ENCODE results near the gene ELMOD3.
"Not testable (repeated sequence)": the region's sequence is repeated elsewhere in the genome, so short reads cannot be mapped to it uniquely, and the experiment has no call there.

Gene ELMOD3

DNA sequence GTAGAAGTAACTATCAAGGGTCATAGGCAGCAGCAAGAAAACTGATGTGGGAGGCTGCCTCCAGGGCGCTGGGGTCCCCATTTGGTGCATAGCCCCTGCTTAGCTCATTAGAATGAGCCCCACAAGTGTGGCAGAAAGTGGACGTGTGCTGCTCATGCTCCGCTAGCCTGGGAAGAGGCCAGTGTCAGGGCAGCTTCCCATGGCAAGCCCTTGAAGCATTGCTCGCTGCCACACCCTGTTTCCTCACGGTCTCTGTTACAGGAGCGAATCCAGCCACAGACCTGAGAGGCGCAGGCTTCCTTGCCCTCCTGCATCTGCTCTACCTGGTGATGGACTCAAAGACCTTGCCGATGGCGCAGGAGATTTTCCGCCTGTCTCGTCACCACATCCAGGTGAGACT lies 22.5 kb downstream of the ELMOD3 start:
- Histone ChIP-seq H3K9ac (ENCODE audit: low read length) (no peak overlapping the region), H3K79me2 (ENCODE audit: low read length) (no peaks in the 10 kb centered on the region), H2AFZ (ENCODE audit: low read depth, low read length) (no peak overlapping the region), H3K9me3 (ENCODE audit: insufficient read depth, low read length) (0 out of 2 replicates have a peak, but pooled peaks cover 3% of the 10 kb centered on the region), H3K4me3 (ENCODE audit: low read length) (no peak overlapping the region), H3K36me3 (replicated peaks; ENCODE audit: low read depth, low read length) (peaks cover 14% of the 10 kb centered on the region), H3K27ac (ENCODE audit: low read length) (no peak overlapping the region), H4K20me1 (ENCODE audit: insufficient read depth, low read length) (no peaks in the 10 kb centered on the region), H3K27me3 (ENCODE audit: low read depth, low read length) (no peaks in the 10 kb centered on the region), H3K4me1 (ENCODE audit: low read length) (no peaks in the 10 kb centered on the region), H3K4me2 (ENCODE audit: low read length) (no peak overlapping the region)
- TF ChIP-seq, protein P1, sequence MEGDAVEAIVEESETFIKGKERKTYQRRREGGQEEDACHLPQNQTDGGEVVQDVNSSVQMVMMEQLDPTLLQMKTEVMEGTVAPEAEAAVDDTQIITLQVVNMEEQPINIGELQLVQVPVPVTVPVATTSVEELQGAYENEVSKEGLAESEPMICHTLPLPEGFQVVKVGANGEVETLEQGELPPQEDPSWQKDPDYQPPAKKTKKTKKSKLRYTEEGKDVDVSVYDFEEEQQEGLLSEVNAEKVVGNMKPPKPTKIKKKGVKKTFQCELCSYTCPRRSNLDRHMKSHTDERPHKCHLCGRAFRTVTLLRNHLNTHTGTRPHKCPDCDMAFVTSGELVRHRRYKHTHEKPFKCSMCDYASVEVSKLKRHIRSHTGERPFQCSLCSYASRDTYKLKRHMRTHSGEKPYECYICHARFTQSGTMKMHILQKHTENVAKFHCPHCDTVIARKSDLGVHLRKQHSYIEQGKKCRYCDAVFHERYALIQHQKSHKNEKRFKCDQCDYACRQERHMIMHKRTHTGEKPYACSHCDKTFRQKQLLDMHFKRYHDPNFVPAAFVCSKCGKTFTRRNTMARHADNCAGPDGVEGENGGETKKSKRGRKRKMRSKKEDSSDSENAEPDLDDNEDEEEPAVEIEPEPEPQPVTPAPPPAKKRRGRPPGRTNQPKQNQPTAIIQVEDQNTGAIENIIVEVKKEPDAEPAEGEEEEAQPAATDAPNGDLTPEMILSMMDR (IDR thresholded peaks at IDR 0.05; ENCODE audit: low read depth, low read length), result no peak
- no peak for TF ChIP-seq EZH2phosphoT487 (IDR thresholded peaks at IDR 0.05; ENCODE audit: low read depth)

DNA sequence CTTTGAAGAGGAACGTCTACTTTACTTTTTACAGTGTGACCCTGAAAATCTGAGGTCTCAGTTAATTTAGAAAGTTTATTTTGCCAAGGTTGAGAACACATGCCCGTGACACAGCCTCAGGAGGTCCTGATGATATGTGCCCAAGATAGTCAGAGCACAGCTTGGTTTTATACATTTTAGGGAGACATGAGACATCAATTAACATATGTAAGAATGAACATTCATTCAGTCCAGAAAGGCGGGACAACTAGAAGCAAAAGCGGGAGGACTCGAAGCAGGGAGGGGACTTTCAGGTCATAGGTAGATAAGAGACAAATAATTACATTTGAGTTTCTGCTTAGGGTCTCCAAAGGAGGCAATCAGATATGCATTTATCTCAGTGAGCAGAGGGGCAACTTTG lies 23.7 kb downstream of the ELMOD3 start:
- no peaks in the 10 kb centered on the region for H3K27me3 ChIP-seq (ENCODE audit: low read depth, low read length)
- no peaks in the 10 kb centered on the region for H3K79me2 ChIP-seq (ENCODE audit: low read length)
- H3K4me2 ChIP-seq (ENCODE audit: low read length), result no peak overlapping the region
- H3K27ac ChIP-seq (ENCODE audit: low read length), result no peak overlapping the region
- no peak overlapping the region for H3K9ac ChIP-seq (ENCODE audit: low read length)
- TF ChIP-seq, protein P1 (IDR thresholded peaks at IDR 0.05; ENCODE audit: low read depth, low read length), result no peak
- no peak for TF ChIP-seq EZH2phosphoT487 (IDR thresholded peaks at IDR 0.05; ENCODE audit: low read depth)
- no peaks in the 10 kb centered on the region for H4K20me1 ChIP-seq (ENCODE audit: insufficient read depth, low read length)
- H2AFZ ChIP-seq (ENCODE audit: low read depth, low read length), result no peak overlapping the region
- 0 out of 2 replicates have a peak, but pooled peaks cover 3% of the 10 kb centered on the region for H3K9me3 ChIP-seq (ENCODE audit: insufficient read depth, low read length)
- peaks cover 14% of the 10 kb centered on the region for H3K36me3 ChIP-seq (replicated peaks; ENCODE audit: low read depth, low read length)
- H3K4me1 ChIP-seq (ENCODE audit: low read length), result no peaks in the 10 kb centered on the region
- no peak overlapping the region for H3K4me3 ChIP-seq (ENCODE audit: low read length)

DNA sequence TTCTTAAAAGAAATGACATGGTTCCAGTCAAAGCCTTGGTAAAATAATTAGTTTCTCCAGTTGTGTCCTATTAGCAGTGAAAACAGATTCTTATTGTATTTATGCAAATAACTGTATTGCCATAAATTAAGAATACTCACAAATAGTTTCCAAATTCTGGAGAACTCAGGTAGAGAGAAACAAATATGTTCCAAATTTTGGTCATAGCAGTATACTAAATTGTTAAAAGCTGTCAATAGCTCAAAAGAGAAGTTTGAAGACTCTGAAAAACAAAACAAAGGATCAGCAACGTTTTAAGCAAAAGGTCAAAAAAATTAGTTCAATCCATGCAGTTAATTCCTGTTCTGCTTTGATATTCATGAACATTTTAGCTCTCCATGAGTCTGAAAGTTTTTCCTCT lies 25.5 kb downstream of the ELMOD3 start:
- Histone ChIP-seq H3K4me3 (ENCODE audit: low read length) (no peak overlapping the region), H3K27me3 (ENCODE audit: low read depth, low read length) (no peaks in the 10 kb centered on the region), H3K79me2 (ENCODE audit: low read length) (no peaks in the 10 kb centered on the region), H3K4me2 (ENCODE audit: low read length) (no peak overlapping the region), H3K27ac (ENCODE audit: low read length) (no peak overlapping the region), H3K4me1 (ENCODE audit: low read length) (no peaks in the 10 kb centered on the region), H4K20me1 (ENCODE audit: insufficient read depth, low read length) (no peaks in the 10 kb centered on the region), H2AFZ (ENCODE audit: low read depth, low read length) (no peak overlapping the region), H3K36me3 (replicated peaks; ENCODE audit: low read depth, low read length) (peaks cover 14% of the 10 kb centered on the region), H3K9me3 (ENCODE audit: insufficient read depth, low read length) (0 out of 2 replicates have a peak, but pooled peaks cover 3% of the 10 kb centered on the region), H3K9ac (ENCODE audit: low read length) (no peak overlapping the region)
- TF ChIP-seq, protein P1 (IDR thresholded peaks at IDR 0.05; ENCODE audit: low read depth, low read length), result no peak
- TF ChIP-seq EZH2phosphoT487 (IDR thresholded peaks at IDR 0.05; ENCODE audit: low read depth), result no peak

DNA sequence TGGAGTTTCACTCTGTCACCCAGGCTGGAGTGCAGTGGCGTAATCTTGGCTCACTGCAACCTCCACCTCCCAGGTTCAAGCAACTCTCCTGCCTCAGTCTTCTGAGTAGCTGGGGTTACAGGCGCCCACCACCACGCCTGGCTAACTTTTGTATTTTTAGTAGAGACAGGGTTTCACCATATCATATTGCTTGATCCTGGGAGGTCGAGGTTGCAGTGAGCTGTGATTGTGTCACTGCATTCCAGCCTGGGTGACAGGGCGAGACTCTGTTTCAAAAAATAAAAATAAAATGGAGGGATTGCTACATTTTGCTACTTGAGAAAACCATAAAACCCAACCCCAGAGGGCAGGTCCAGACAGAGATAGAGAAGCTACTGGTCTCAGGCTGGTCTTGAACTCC lies 28.6 kb downstream of the ELMOD3 start:
- not testable (repeated sequence) for H3K9ac ChIP-seq (ENCODE audit: low read length)

DNA sequence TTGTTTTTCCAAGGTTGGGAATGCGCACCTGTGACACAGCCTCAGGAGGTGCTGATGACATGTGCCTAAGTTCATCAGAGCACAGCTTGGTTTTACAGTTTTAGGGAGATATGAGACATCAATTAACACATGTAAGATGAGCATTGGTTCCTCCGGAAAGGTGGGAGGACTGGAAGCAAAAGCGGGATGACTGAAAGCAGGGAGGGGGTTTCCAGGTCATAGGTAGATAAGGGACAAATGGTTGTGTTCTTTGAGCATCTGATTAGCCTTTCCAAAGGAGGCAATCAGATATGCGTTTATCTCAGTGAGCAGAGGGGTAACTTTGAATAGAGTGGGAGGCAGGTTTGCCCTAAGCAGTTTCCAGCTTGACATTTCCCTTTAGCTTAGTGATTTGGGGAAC lies 29.3 kb downstream of the ELMOD3 start:
- TF ChIP-seq, protein P1 (IDR thresholded peaks at IDR 0.05; ENCODE audit: low read depth, low read length), result no peak
- no peak for TF ChIP-seq EZH2phosphoT487 (IDR thresholded peaks at IDR 0.05; ENCODE audit: low read depth)
- Histone ChIP-seq H3K36me3 (replicated peaks; ENCODE audit: low read depth, low read length) (peaks cover 15% of the 10 kb centered on the region), H4K20me1 (ENCODE audit: insufficient read depth, low read length) (no peaks in the 10 kb centered on the region)

More for the DNA sequence above, 28.6 kb downstream of the ELMOD3 start:
- H3K9me3 ChIP-seq (ENCODE audit: insufficient read depth, low read length); H3K79me2 ChIP-seq (ENCODE audit: low read length); H3K4me1 ChIP-seq (ENCODE audit: low read length); H3K27ac ChIP-seq (ENCODE audit: low read length); H2AFZ ChIP-seq (ENCODE audit: low read depth, low read length); H3K27me3 ChIP-seq (ENCODE audit: low read depth, low read length); H3K4me2 ChIP-seq (ENCODE audit: low read length); H4K20me1 ChIP-seq (ENCODE audit: insufficient read depth, low read length); H3K4me3 ChIP-seq (ENCODE audit: low read length): not testable (repeated sequence)
- H3K36me3 ChIP-seq (replicated peaks; ENCODE audit: low read depth, low read length), result peaks cover 16% of the 10 kb centered on the region

More for the DNA sequence above, 29.3 kb downstream of the ELMOD3 start:
- 0 out of 2 replicates have a peak, but pooled peaks cover 3% of the 10 kb centered on the region for H3K9me3 ChIP-seq (ENCODE audit: insufficient read depth, low read length)
- no peaks in the 10 kb centered on the region for H3K27me3 ChIP-seq (ENCODE audit: low read depth, low read length)
- no peak overlapping the region for H3K27ac ChIP-seq (ENCODE audit: low read length)
- no peak overlapping the region for H3K4me2 ChIP-seq (ENCODE audit: low read length)
- H2AFZ ChIP-seq (ENCODE audit: low read depth, low read length), result no peak overlapping the region
- H3K4me3 ChIP-seq (ENCODE audit: low read length), result no peak overlapping the region
- H3K4me1 ChIP-seq (ENCODE audit: low read length), result no peaks in the 10 kb centered on the region
- no peak overlapping the region for H3K9ac ChIP-seq (ENCODE audit: low read length)
- H3K79me2 ChIP-seq (ENCODE audit: low read length), result no peaks in the 10 kb centered on the region

Measured in OCI-LY3 (cell line).